Liver (tissue), 3 donors: ENCODE data around the gene LDLRAD4.

Source experiments
- EGR1 ChIP-seq, 2 donors: IDR thresholded peaks; 2 replicates each; pipeline ENCODE4 v1.6.1; 2016 to 2018; ENCODE audit warnings: antibody characterized with exemption in 2 of 2, low read depth in 2 of 2
- JUND ChIP-seq, 2 donors: IDR thresholded peaks; 2 replicates each; pipeline ENCODE4 v1.6.1; 2016; ENCODE audit warnings: antibody characterized with exemption in 2 of 2
- MAX ChIP-seq: IDR thresholded peaks from 2 replicates; pipeline ENCODE4 v1.6.1; 2016; ENCODE audit warnings: antibody characterized with exemption
- REST ChIP-seq: IDR thresholded peaks from 2 replicates; pipeline ENCODE4 v1.6.1; 2016; ENCODE audit warnings: antibody characterized with exemption, mild to moderate bottlenecking
- SP1 ChIP-seq: IDR thresholded peaks from 2 replicates; pipeline ENCODE4 v1.6.1; 2018; ENCODE audit warnings: antibody characterized with exemption, mild to moderate bottlenecking
- TAF1 ChIP-seq: conservative IDR thresholded peaks from 2 replicates; pipeline ENCODE4 v1.6.1; 2016; ENCODE audit warnings: antibody characterized with exemption, mild to moderate bottlenecking
- YY1 ChIP-seq: IDR thresholded peaks from 2 replicates; pipeline ENCODE4 v1.6.1; 2016; ENCODE audit warnings: antibody characterized with exemption, mild to moderate bottlenecking
- TF ChIP-seq, protein P1 (sequence below): fragments of 150-350 bp; IDR thresholded peaks from 2 replicates; pipeline ENCODE4 v1.5.1; 2017; ENCODE audit warnings: improper control_type of control experiment, low read depth, low read length; ENCODE audit not compliant: missing input control
- donor health status: healthy.
- donor health status: healthy.

DNA sequence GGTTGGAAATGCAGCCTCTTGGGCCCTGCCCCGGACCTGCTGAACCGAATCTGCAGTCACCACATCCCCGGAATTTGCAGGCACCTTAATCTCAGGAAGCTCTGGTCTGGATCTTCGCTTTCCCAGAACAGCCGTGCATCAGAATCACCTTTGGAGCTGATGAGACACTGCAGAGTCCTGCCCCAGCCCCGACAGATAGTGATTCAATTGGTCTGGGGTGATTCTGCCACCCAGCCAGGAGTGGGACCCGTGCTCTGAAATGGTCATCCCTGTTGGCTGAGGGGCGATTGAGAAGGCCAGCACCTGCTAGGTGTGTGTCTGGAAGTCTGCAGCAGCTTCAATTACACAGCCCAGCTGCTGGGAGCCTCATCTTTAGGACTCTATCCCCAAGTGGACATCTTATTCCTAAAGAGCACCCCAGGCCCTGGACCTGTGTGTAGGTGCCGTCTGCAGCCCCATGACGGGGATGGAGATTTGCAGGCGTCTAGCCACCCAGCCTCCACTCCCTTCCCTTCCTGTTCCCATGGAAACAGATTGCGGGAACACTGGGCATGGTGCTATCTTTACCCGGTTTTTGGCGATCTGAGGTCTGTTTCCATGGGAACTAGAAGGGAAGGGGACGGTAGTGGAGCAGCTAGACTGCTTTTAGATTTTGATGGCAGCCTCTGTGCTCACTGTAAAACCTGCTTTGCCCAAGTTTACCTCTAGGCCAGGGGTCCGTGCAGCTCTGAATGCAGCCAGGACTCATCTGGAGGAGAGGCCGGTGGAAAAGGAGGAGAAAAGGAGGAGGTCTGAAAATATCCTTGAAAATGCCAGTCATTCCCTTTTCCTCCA is 156.1 kb downstream of the LDLRAD4 start:
- TF ChIP-seq, protein P1, sequence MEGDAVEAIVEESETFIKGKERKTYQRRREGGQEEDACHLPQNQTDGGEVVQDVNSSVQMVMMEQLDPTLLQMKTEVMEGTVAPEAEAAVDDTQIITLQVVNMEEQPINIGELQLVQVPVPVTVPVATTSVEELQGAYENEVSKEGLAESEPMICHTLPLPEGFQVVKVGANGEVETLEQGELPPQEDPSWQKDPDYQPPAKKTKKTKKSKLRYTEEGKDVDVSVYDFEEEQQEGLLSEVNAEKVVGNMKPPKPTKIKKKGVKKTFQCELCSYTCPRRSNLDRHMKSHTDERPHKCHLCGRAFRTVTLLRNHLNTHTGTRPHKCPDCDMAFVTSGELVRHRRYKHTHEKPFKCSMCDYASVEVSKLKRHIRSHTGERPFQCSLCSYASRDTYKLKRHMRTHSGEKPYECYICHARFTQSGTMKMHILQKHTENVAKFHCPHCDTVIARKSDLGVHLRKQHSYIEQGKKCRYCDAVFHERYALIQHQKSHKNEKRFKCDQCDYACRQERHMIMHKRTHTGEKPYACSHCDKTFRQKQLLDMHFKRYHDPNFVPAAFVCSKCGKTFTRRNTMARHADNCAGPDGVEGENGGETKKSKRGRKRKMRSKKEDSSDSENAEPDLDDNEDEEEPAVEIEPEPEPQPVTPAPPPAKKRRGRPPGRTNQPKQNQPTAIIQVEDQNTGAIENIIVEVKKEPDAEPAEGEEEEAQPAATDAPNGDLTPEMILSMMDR = no peak
- TF ChIP-seq YY1 = no peak
- no peak for TF ChIP-seq MAX
- TF ChIP-seq SP1 = no peak
- no peak for TF ChIP-seq JUND (IDR thresholded peaks at IDR 0.05)
- no peak for TF ChIP-seq REST
- TF ChIP-seq EGR1 (IDR thresholded peaks at IDR 0.05; ENCODE audit: low read depth in 2 of 2) = no peak
- TF ChIP-seq TAF1 = no peak
